Uterus (tissue), 4 donors: ENCODE data around the gene CRADD. TPM values are rescaled to one million over a fixed set of nuclear protein-coding genes. Genes with fewer than 3 reads are reported as not detected.
"Not testable (repeated sequence)": the region's sequence is repeated elsewhere in the genome, so short reads cannot be mapped to it uniquely, and the experiment has no call there.

Experiments
- DNase-seq, 2 donors: peaks; one replicate each; pipeline ENCODE4 v3.0.0-alpha.2; 2019 to 2020
- H3K27ac ChIP-seq, 2 donors: fragments of 200-600 bp; sonication (generic); 1 replicate in 1 of 2; 2 replicates in 1 of 2; pipeline ENCODE4 v1.5.1; 2016 to 2018
- H3K27me3 ChIP-seq, 2 donors: fragments of 200-600 bp; sonication (generic); one replicate each; pipeline ENCODE4 v1.5.1; 2018 to 2019; ENCODE audit warnings: control low read depth in 1 of 2
- H3K36me3 ChIP-seq, 2 donors: fragments of 200-600 bp; sonication (generic); one replicate each; pipeline ENCODE4 v1.5.1; 2019; ENCODE audit warnings: control low read depth in 1 of 2
- H3K4me1 ChIP-seq, 2 donors: fragments of 200-600 bp; sonication (generic); one replicate each; pipeline ENCODE4 v1.5.1; 2018 to 2019; ENCODE audit warnings: control low read depth in 1 of 2
- H3K4me3 ChIP-seq, 2 donors: fragments of 200-600 bp; sonication (generic); 1 replicate in 1 of 2; 2 replicates in 1 of 2; pipeline ENCODE4 v1.5.1; 2018 to 2019; ENCODE audit warnings: mild to moderate bottlenecking in 1 of 2
- H3K9me3 ChIP-seq, 2 donors: fragments of 200-600 bp; sonication (generic); one replicate each; pipeline ENCODE4 v1.5.1; 2019; ENCODE audit warnings: control low read depth in 1 of 2
- CTCF ChIP-seq, 4 experiments: fragments of 200-600 bp in 2 of 4; fragments of 450-650 bp in 2 of 4; sonication (generic) in 2 of 4; IDR thresholded peaks; one replicate each; pipeline ENCODE4 v1.5.1; 2016 to 2019; ENCODE audit warnings: antibody characterized with exemption in 4 of 4, mild to moderate bottlenecking in 2 of 4, moderate library complexity in 1 of 4
- POLR2A ChIP-seq, 2 donors: fragments of 450-650 bp; IDR thresholded peaks; one replicate each; pipeline ENCODE4 v1.6.1; 2016; ENCODE audit warnings: antibody characterized with exemption in 2 of 2, mild to moderate bottlenecking in 1 of 2, moderate library complexity in 1 of 2
- intact Hi-C: fragments of 100-400 bp; cut with DNase I; formaldehyde crosslinking; loops from one replicate; pipeline ENCODE4 v1.15.1; 2023; ENCODE audit warnings: low total_unique reads
- total RNA-seq, 4 donors: library from RNA; depleted of rRNA in 3 of 4; stranded (reverse); fragments of >200 nt in 3 of 4; gene quantifications; one replicate each; pipeline versions ENCODE4 v1.1.0 to v1.2.4, GENCODE V29; 2014 to 2023
- donor health status: DM: yes; HTN: yes; CAD: no.

The CRADD gene
- total RNA-seq, 4 donors from 2014 or later = 26.4 to 105 (median 49.2) TPM

GRCh38 chr12:93862424-93862823, 185.2 kb downstream of the CRADD start:
- Histone ChIP-seq H3K4me1 (no peaks in the 10 kb centered on the region), H3K9me3 (peaks cover 0 to 10% of the 10 kb centered on the region in 2 donors), H3K27ac (no peak overlapping the region), H3K4me3 (no peak overlapping the region), H3K36me3 (no peaks in the 10 kb centered on the region), H3K27me3 (no peaks in the 10 kb centered on the region)
- intact Hi-C loops = no loop called here
- no peak for DNase-seq
- TF ChIP-seq POLR2A (IDR thresholded peaks at IDR 0.05) = no peak
- TF ChIP-seq CTCF (IDR thresholded peaks at IDR 0.05) = no peak

GRCh38 chr12:93865751-93866150, 188.6 kb downstream of the CRADD start:
- intact Hi-C loops = no loop called here
- Histone ChIP-seq H3K27ac (no peak overlapping the region), H3K4me1 (no peaks in the 10 kb centered on the region), H3K27me3 (no peaks in the 10 kb centered on the region), H3K9me3 (peaks cover 0 to 15% of the 10 kb centered on the region in 2 donors), H3K4me3 (no peak overlapping the region), H3K36me3 (no peaks in the 10 kb centered on the region)
- no peak for DNase-seq
- TF ChIP-seq CTCF (IDR thresholded peaks at IDR 0.05) (no peak), POLR2A (IDR thresholded peaks at IDR 0.05) (no peak)

GRCh38 chr12:93868771-93869170, 191.6 kb downstream of the CRADD start:
- no peaks in the 10 kb centered on the region for H3K4me1 ChIP-seq
- TF ChIP-seq POLR2A (IDR thresholded peaks at IDR 0.05) = no peak
- no peak for TF ChIP-seq CTCF (IDR thresholded peaks at IDR 0.05)
- H3K4me3 ChIP-seq = no peak overlapping the region
- H3K36me3 ChIP-seq = no peaks in the 10 kb centered on the region
- DNase-seq = no peak
- intact Hi-C loops = no loop called here
- no peak overlapping the region for H3K27ac ChIP-seq
- peaks cover 0 to 26% of the 10 kb centered on the region in 2 donors for H3K9me3 ChIP-seq
- H3K27me3 ChIP-seq = no peaks in the 10 kb centered on the region

GRCh38 chr12:93870020-93870795, 193.0 kb downstream of the CRADD start:
- H3K4me1 ChIP-seq = no peaks in the 10 kb centered on the region
- H3K27me3 ChIP-seq = no peaks in the 10 kb centered on the region
- H3K27ac ChIP-seq = no peak overlapping the region
- no peaks in the 10 kb centered on the region for H3K36me3 ChIP-seq
- DNase-seq = no peak
- TF ChIP-seq POLR2A (IDR thresholded peaks at IDR 0.05) (no peak), CTCF (IDR thresholded peaks at IDR 0.05) (no peak)
- H3K9me3 ChIP-seq = peaks cover 0 to 26% of the 10 kb centered on the region in 2 donors
- no peak overlapping the region for H3K4me3 ChIP-seq
- intact Hi-C loops = no loop called here

- H3K27ac ChIP-seq, H3K36me3 ChIP-seq, DNase-seq, intact Hi-C loops, H3K4me3 ChIP-seq, H3K27me3 ChIP-seq, H3K4me1 ChIP-seq: not testable (repeated sequence)
- H3K9me3 ChIP-seq = peaks cover 0 to 16% of the 10 kb centered on the region in 2 donors
These were observed 194.4 kb downstream of the CRADD start for GRCh38 chr12:93871566-93871965.
